Activated CD4-positive, alpha-beta memory T cell treated with anti-CD3 and anti-CD28 coated beads, Interleukin-2, amount 10 ng/mL, durations not matched to agents 7 days and 5 days (primary cell): ENCODE measurements around the gene TAF11. TPM values are rescaled to one million over a fixed set of nuclear protein-coding genes. Genes with fewer than 3 reads are reported as not detected.
"Not testable (repeated sequence)": the region's sequence is repeated elsewhere in the genome, so short reads cannot be mapped to it uniquely, and the experiment has no call there.

Experiments
- CTCF ChIA-PET: fragments of 350-600 bp; sonication (Branson Sonifier 250); formaldehyde crosslinking; loops from one replicate; lab custom pipeline; 2021; ENCODE audit warnings: antibody characterized with exemption, inconsistent platforms; lab: Charles Lee
- POLR2A ChIA-PET: fragments of 350-600 bp; sonication (Branson Sonifier 250); formaldehyde crosslinking; loops from one replicate; lab custom pipeline; 2021; ENCODE audit warnings: antibody characterized with exemption; lab: Charles Lee
- DNase-seq: peaks from one replicate; pipeline ENCODE4 v3.0.0-alpha.2; 2020
- H3K27ac Mint-ChIP-seq: one replicate; pipeline ENCODE4 v1.8.0; 2021; ENCODE audit warnings: mild to moderate bottlenecking, mixed read lengths
- H3K27me3 Mint-ChIP-seq: one replicate; pipeline ENCODE4 v1.8.0; 2021; ENCODE audit warnings: mixed read lengths
- H3K36me3 Mint-ChIP-seq: one replicate; pipeline ENCODE4 v1.8.0; 2021; ENCODE audit warnings: low read depth, mixed read lengths
- H3K4me1 Mint-ChIP-seq: one replicate; pipeline ENCODE4 v1.8.0; 2021; ENCODE audit warnings: mixed read lengths
- H3K4me3 Mint-ChIP-seq: one replicate; pipeline ENCODE4 v1.8.0; 2021; ENCODE audit warnings: mild to moderate bottlenecking, mixed read lengths
- H3K9me3 Mint-ChIP-seq: one replicate; pipeline ENCODE4 v1.8.0; 2021; ENCODE audit warnings: mixed read lengths
- total RNA-seq, 2 experiments: library from RNA; stranded (reverse); gene quantifications; one replicate each; pipeline ENCODE4 v1.2.3, GENCODE V29; 2021

Gene TAF11
- total RNA-seq, 2 experiments from 2014 or later = 27.4 to 28.5 TPM

GRCh38 chr6:34897716-34898115 is 9.9 kb upstream of the TAF11 start:
- H3K36me3 Mint-ChIP-seq = no peaks in the 10 kb centered on the region
- POLR2A ChIA-PET = interaction anchor here (1.0 to 1.9 kb wide), 3 partner anchors 10 to 141 kb away, joined by 3 to 9 read pairs (median 3); partner anchors contain the start of gene TAF11
- H3K27me3 Mint-ChIP-seq = no peaks in the 10 kb centered on the region
- CTCF ChIA-PET = interaction anchor here (1.0 kb wide), 1 partner anchor 79 kb away, joined by 5 read pairs; no protein-coding TSS in a partner anchor
- H3K4me3 Mint-ChIP-seq = no peak overlapping the region
- no peaks in the 10 kb centered on the region for H3K9me3 Mint-ChIP-seq
- H3K4me1 Mint-ChIP-seq = no peaks in the 10 kb centered on the region
- no peak overlapping the region for H3K27ac Mint-ChIP-seq
- DNase-seq = no peak

- ChIA-PET CTCF (interaction anchor here (1.0 kb wide), 1 partner anchor 79 kb away, joined by 5 read pairs; no protein-coding TSS in a partner anchor), POLR2A (interaction anchor here (1.0 to 1.9 kb wide), 3 partner anchors 9 to 141 kb away, joined by 3 to 9 read pairs (median 3); partner anchors contain the start of gene TAF11)
- no peak for DNase-seq
- no peak overlapping the region for H3K27ac Mint-ChIP-seq
- no peak overlapping the region for H3K4me3 Mint-ChIP-seq
- no peaks in the 10 kb centered on the region for H3K36me3 Mint-ChIP-seq
- H3K9me3 Mint-ChIP-seq = no peaks in the 10 kb centered on the region
- H3K27me3 Mint-ChIP-seq = no peaks in the 10 kb centered on the region
- H3K4me1 Mint-ChIP-seq = no peaks in the 10 kb centered on the region
Observed at GRCh38 chr6:34897130-34897529, 9.3 kb upstream of the TAF11 start.

GRCh38 chr6:34894693-34895092 is 6.9 kb upstream of the TAF11 start:
- H3K27me3 Mint-ChIP-seq = peaks cover 6% of the 10 kb centered on the region
- peaks cover 13% of the 10 kb centered on the region for H3K4me1 Mint-ChIP-seq
- H3K27ac Mint-ChIP-seq = no peak overlapping the region
- DNase-seq = no peak
- no peaks in the 10 kb centered on the region for H3K9me3 Mint-ChIP-seq
- no peaks in the 10 kb centered on the region for H3K36me3 Mint-ChIP-seq
- POLR2A ChIA-PET = no interaction called here
- CTCF ChIA-PET = no interaction called here
- no peak overlapping the region for H3K4me3 Mint-ChIP-seq

- H3K4me1 Mint-ChIP-seq = peaks cover 29% of the 10 kb centered on the region
- peaks cover 3% of the 10 kb centered on the region for H3K36me3 Mint-ChIP-seq
- no peak for DNase-seq
- POLR2A ChIA-PET = no interaction called here
- H3K27ac Mint-ChIP-seq = no peak overlapping the region
- H3K9me3 Mint-ChIP-seq = no peaks in the 10 kb centered on the region
- H3K4me3 Mint-ChIP-seq = no peak overlapping the region
- CTCF ChIA-PET = no interaction called here
- peaks cover 6% of the 10 kb centered on the region for H3K27me3 Mint-ChIP-seq
Observed at GRCh38 chr6:34891296-34891695, 3.5 kb upstream of the TAF11 start.

- H3K27ac Mint-ChIP-seq = no peak overlapping the region
- CTCF ChIA-PET = no interaction called here
Observed at GRCh38 chr6:34890533-34890925, 2.7 kb upstream of the TAF11 start.

GRCh38 chr6:34888874-34889555 is 1.2 kb upstream of the TAF11 start, which contains the start of gene ANKS1A:
Gene ANKS1A (plus strand): TSS chr6:34889255. CDS start chr6:34889403, 148 bp downstream.
- POLR2A ChIA-PET = interaction anchor here (0.7 to 3.5 kb wide), 18 partner anchors 8 to 1139 kb away, joined by 3 to 27 read pairs (median 8); partner anchors contain the start of genes BLTP3A, ILRUN, RPS10 and SNRPC
- DNase-seq = peak; percentile 89
- H3K4me3 Mint-ChIP-seq = peak within 1 kb of the TSS; percentile 99
- peaks cover 15% of the 10 kb centered on the region for H3K36me3 Mint-ChIP-seq
- CTCF ChIA-PET = interaction anchor here (0.9 to 2.7 kb wide), 7 partner anchors 12 to 1138 kb away, joined by 3 to 12 read pairs (median 4); partner anchors contain the start of genes BLTP3A, MAPK14 and SNRPC
- H3K9me3 Mint-ChIP-seq = peaks cover 3% of the 10 kb centered on the region
- H3K27me3 Mint-ChIP-seq = peaks cover 6% of the 10 kb centered on the region
- H3K4me1 Mint-ChIP-seq = peaks cover 46% of the 10 kb centered on the region
- H3K27ac Mint-ChIP-seq = peak within 1 kb of the TSS; percentile 98

More at GRCh38 chr6:34890533-34890925, 2.7 kb upstream of the TAF11 start:
- DNase-seq = no peak
- Mint-ChIP-seq H3K4me1 (peaks cover 36% of the 10 kb centered on the region), H3K36me3 (peaks cover 4% of the 10 kb centered on the region), H3K27me3 (peaks cover 6% of the 10 kb centered on the region), H3K9me3 (no peaks in the 10 kb centered on the region), H3K4me3 (peak overlapping the region; percentile 99)
- POLR2A ChIA-PET = no interaction called here

- DNase-seq = no peak
- H3K4me3 Mint-ChIP-seq = peak overlapping the region; percentile 99
- POLR2A ChIA-PET = interaction anchor here (0.5 to 3.5 kb wide), 23 partner anchors 9 to 664 kb away, joined by 3 to 27 read pairs (median 7); partner anchors contain the start of genes BLTP3A, HMGA1, ILRUN and RPS10
- CTCF ChIA-PET = interaction anchor here (1.1 to 2.7 kb wide), 6 partner anchors 13 to 1139 kb away, joined by 3 to 12 read pairs (median 4); partner anchors contain the start of genes BLTP3A and MAPK14
- peaks cover 4% of the 10 kb centered on the region for H3K9me3 Mint-ChIP-seq
- peaks cover 19% of the 10 kb centered on the region for H3K36me3 Mint-ChIP-seq
- peaks cover 6% of the 10 kb centered on the region for H3K27me3 Mint-ChIP-seq
- peak overlapping the region; percentile 98 for H3K27ac Mint-ChIP-seq
- H3K4me1 Mint-ChIP-seq = peaks cover 49% of the 10 kb centered on the region
Observed at GRCh38 chr6:34888514-34888856, 643 bp upstream of the TAF11 start.

GRCh38 chr6:34885837-34886236 is 2.0 kb downstream of the TAF11 start:
- peaks cover 48% of the 10 kb centered on the region for H3K4me1 Mint-ChIP-seq
- CTCF ChIA-PET, POLR2A ChIA-PET, H3K27ac Mint-ChIP-seq, H3K27me3 Mint-ChIP-seq, H3K4me3 Mint-ChIP-seq, DNase-seq, H3K9me3 Mint-ChIP-seq: not testable (repeated sequence)
- peaks cover 28% of the 10 kb centered on the region for H3K36me3 Mint-ChIP-seq

GRCh38 chr6:34884996-34885395 is 2.8 kb downstream of the TAF11 start:
- no peak for DNase-seq
- ChIA-PET POLR2A (interaction anchor here (1.0 kb wide), 1 partner anchor 12 kb away, joined by 3 read pairs; no protein-coding TSS in a partner anchor), CTCF (no interaction called here)
- Mint-ChIP-seq H3K4me1 (peaks cover 42% of the 10 kb centered on the region), H3K27me3 (no peaks in the 10 kb centered on the region), H3K27ac (no peak overlapping the region), H3K36me3 (peaks cover 31% of the 10 kb centered on the region), H3K4me3 (no peak overlapping the region), H3K9me3 (peaks cover 4% of the 10 kb centered on the region)

- peaks cover 40% of the 10 kb centered on the region for H3K4me1 Mint-ChIP-seq
- H3K27ac Mint-ChIP-seq, H3K4me3 Mint-ChIP-seq, H3K9me3 Mint-ChIP-seq, H3K27me3 Mint-ChIP-seq, DNase-seq, POLR2A ChIA-PET: not testable (repeated sequence)
- CTCF ChIA-PET = interaction anchor here (1.2 kb wide), 1 partner anchor 12 kb away, joined by 6 read pairs; no protein-coding TSS in a partner anchor
- peaks cover 38% of the 10 kb centered on the region for H3K36me3 Mint-ChIP-seq
Observed at GRCh38 chr6:34884073-34884472, 3.8 kb downstream of the TAF11 start.

- POLR2A ChIA-PET = interaction anchor here (4.1 kb wide), 1 partner anchor 11 kb away, joined by 24 read pairs; the partner anchor contains the start of genes ANKS1A and TAF11
- CTCF ChIA-PET = no interaction called here
- H3K27ac Mint-ChIP-seq = no peak overlapping the region
- H3K4me3 Mint-ChIP-seq = no peak overlapping the region
- peaks cover 1% of the 10 kb centered on the region for H3K4me1 Mint-ChIP-seq
- H3K36me3 Mint-ChIP-seq = peaks cover 38% of the 10 kb centered on the region
- H3K9me3 Mint-ChIP-seq = no peaks in the 10 kb centered on the region
- no peak for DNase-seq
- no peaks in the 10 kb centered on the region for H3K27me3 Mint-ChIP-seq
Observed at GRCh38 chr6:34877869-34878485, 9.9 kb downstream of the TAF11 start.

GRCh38 chr6:34877259-34877658 is 10.6 kb downstream of the TAF11 start:
- no peaks in the 10 kb centered on the region for H3K27me3 Mint-ChIP-seq
- peaks cover 35% of the 10 kb centered on the region for H3K36me3 Mint-ChIP-seq
- H3K4me1 Mint-ChIP-seq = no peaks in the 10 kb centered on the region
- no peaks in the 10 kb centered on the region for H3K9me3 Mint-ChIP-seq
- CTCF ChIA-PET = no interaction called here
- no peak overlapping the region for H3K27ac Mint-ChIP-seq
- POLR2A ChIA-PET = interaction anchor here (4.1 kb wide), 1 partner anchor 11 kb away, joined by 24 read pairs; the partner anchor contains the start of genes ANKS1A and TAF11
- DNase-seq = no peak
- H3K4me3 Mint-ChIP-seq = no peak overlapping the region
